Transverse colon (tissue), 4 donors: ENCODE measurements around the gene ZNF546. TPM values are rescaled to one million over a fixed set of nuclear protein-coding genes. Genes with fewer than 3 reads are reported as not detected.

Source experiments
- DNase-seq: peaks from one replicate; pipeline ENCODE4 v3.0.0-alpha.2; 2019
- H3K27ac ChIP-seq, 4 donors: fragments of 200-600 bp; sonication (generic); 2 replicates each; pipeline ENCODE4 v1.5.1; 2016 to 2018; ENCODE audit warnings: inconsistent platforms in 4 of 4
- H3K27me3 ChIP-seq: fragments of 200-600 bp; sonication (generic); 2 replicates; pipeline ENCODE4 v1.5.1; 2017; ENCODE audit warnings: inconsistent platforms
- H3K36me3 ChIP-seq, 4 donors: fragments of 200-600 bp; sonication (generic); 2 replicates each; pipeline ENCODE4 v1.5.1; 2017 to 2019; ENCODE audit warnings: inconsistent platforms in 4 of 4
- H3K4me1 ChIP-seq, 4 donors: fragments of 200-600 bp; sonication (generic); 2 replicates each; pipeline ENCODE4 v1.5.1; 2017 to 2020; ENCODE audit warnings: inconsistent platforms in 4 of 4
- H3K4me3 ChIP-seq, 4 donors: fragments of 200-600 bp; sonication (generic); 1 replicate in 1 of 4; 2 replicates in 3 of 4; pipeline versions ENCODE4 v1.5.1 to v1.6.1; 2017 to 2019; ENCODE audit warnings: inconsistent platforms in 4 of 4
- H3K9me3 ChIP-seq, 2 donors: fragments of 200-600 bp; sonication (generic); 2 replicates each; pipeline ENCODE4 v1.5.1; 2017 to 2019; ENCODE audit warnings: inconsistent platforms in 2 of 2
- EP300 ChIP-seq: sonication (generic); formaldehyde crosslinking; IDR thresholded peaks from one replicate; pipeline ENCODE4 v1.6.1; 2017; ENCODE audit warnings: antibody characterized with exemption, low read depth
- POLR2A ChIP-seq: fragments of 450-650 bp; IDR thresholded peaks from one replicate; pipeline ENCODE4 v1.6.1; 2016; ENCODE audit warnings: antibody characterized with exemption, mild to moderate bottlenecking, moderate library complexity
- POLR2AphosphoS5 ChIP-seq, 3 donors: sonication (generic); formaldehyde crosslinking; IDR thresholded peaks; one replicate each; pipeline ENCODE4 v1.6.1; 2016; ENCODE audit warnings: antibody characterized with exemption in 3 of 3
- WGBS, 2 donors: methylation state at CpG; one replicate each; pipeline ENCODE4 v1.1.5; 2018; ENCODE audit warnings: low coverage in 1 of 2; 5-methylcytosine and 5-hydroxymethylcytosine counted together
- in situ Hi-C, 4 donors: fragments of 200-750 bp; cut with MboI; loops; one replicate each; pipeline versions ENCODE4 v1.15.0 to v1.15.1; 2017; ENCODE audit warnings: low sequenced_read_pairs in 3 of 4, low pct_ligation_motif_present in 1 of 4, low pct_unique_long_range_greater_than_20kb in 1 of 4
- intact Hi-C: fragments of 100-400 bp; cut with DNase I; formaldehyde crosslinking; loops from one replicate; pipeline ENCODE4 v1.15.1; 2023; ENCODE audit warnings: low total_unique reads
- total RNA-seq, 4 donors: library from RNA; depleted of rRNA; stranded (reverse); fragments of >200 nt; gene quantifications; one replicate each; pipeline ENCODE4 v1.1.0, GENCODE V29; 2016
- TF ChIP-seq, protein P1 (sequence below), 5 experiments: fragments of 200-600 bp in 3 of 5; fragments of 450-650 bp in 2 of 5; sonication (generic) in 3 of 5; IDR thresholded peaks; 1 replicate in 2 of 5; 2 replicates in 3 of 5; pipeline ENCODE4 v1.5.1; 2016 to 2017; ENCODE audit warnings: antibody characterized with exemption in 5 of 5, inconsistent platforms in 3 of 5, mild to moderate bottlenecking in 2 of 5, moderate library complexity in 1 of 5

Gene ZNF546
- total RNA-seq, 4 donors from 2014 or later: 0.60 to 8.1 (median 2.4) TPM

DNA sequence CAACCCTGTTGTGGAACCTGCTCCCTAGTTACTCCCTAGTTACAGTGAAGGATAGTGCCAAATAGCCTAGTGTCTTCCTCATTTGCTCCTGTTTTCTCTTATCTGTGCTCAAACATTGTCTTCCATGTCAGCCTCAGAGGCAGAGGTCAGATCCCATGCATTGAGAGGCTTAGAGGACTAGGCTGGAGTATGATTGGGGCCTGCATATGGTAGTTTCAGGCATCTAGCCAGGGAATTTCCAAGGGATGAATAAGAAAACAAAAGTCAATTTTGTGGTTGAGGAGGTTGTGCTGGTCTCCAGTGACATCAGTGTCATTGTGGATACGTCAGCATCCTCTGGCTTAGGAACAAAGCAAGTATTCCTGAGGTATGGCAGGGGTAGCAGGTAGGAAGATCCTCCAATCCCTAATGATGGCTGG is 9.4 kb downstream of the ZNF546 start:
- DNase-seq: no peak
- TF ChIP-seq, protein P1, sequence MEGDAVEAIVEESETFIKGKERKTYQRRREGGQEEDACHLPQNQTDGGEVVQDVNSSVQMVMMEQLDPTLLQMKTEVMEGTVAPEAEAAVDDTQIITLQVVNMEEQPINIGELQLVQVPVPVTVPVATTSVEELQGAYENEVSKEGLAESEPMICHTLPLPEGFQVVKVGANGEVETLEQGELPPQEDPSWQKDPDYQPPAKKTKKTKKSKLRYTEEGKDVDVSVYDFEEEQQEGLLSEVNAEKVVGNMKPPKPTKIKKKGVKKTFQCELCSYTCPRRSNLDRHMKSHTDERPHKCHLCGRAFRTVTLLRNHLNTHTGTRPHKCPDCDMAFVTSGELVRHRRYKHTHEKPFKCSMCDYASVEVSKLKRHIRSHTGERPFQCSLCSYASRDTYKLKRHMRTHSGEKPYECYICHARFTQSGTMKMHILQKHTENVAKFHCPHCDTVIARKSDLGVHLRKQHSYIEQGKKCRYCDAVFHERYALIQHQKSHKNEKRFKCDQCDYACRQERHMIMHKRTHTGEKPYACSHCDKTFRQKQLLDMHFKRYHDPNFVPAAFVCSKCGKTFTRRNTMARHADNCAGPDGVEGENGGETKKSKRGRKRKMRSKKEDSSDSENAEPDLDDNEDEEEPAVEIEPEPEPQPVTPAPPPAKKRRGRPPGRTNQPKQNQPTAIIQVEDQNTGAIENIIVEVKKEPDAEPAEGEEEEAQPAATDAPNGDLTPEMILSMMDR (IDR thresholded peaks at IDR 0.05): no peak
- no peak for TF ChIP-seq EP300
- TF ChIP-seq POLR2A: no peak
- no peak for TF ChIP-seq POLR2AphosphoS5 (IDR thresholded peaks at IDR 0.05)
- Histone ChIP-seq H3K36me3 (peaks cover 0 to 45% (median 11%) of the 10 kb centered on the region in 4 donors), H3K27ac (no peak overlapping the region), H3K9me3 (peaks cover 0 to 7% of the 10 kb centered on the region in 2 donors), H3K4me1 (no peaks in the 10 kb centered on the region), H3K4me3 (no peak overlapping the region), H3K27me3 (no peaks in the 10 kb centered on the region)
- 80% methylated on average over 1 of the region's 1 CpG; no CpG with 5 or more reads in 1 of the 2 donors for WGBS, 2 donors
- in situ Hi-C loops (no loop called here), intact Hi-C loops (no loop called here)

DNA sequence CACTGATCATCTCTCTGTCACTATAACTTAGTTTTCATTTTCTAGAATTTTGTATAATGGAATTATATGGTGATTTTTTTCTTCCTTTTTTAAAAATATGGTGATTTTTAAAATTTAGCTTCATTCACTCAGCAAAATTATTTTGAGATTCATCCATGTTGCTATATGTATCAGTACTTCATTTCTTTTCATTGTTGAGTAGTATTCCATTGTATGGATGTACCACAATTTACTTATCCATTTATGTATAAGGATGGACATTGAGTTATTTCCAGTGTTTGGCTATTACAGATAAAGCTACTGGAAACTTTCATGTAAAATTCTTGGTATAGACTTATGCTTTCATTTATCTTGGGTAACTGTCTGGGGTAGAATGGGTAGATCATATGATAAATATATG is 12.8 kb downstream of the ZNF546 start:
- in situ Hi-C loops (no loop called here), intact Hi-C loops (no loop called here)
- H3K36me3 ChIP-seq: peaks cover 0 to 77% (median 17%) of the 10 kb centered on the region in 4 donors
- H3K4me1 ChIP-seq: no peaks in the 10 kb centered on the region
- TF ChIP-seq POLR2AphosphoS5 (IDR thresholded peaks at IDR 0.05) (no peak), POLR2A (no peak), EP300 (no peak)
- TF ChIP-seq, protein P1 (IDR thresholded peaks at IDR 0.05): no peak
- H3K9me3 ChIP-seq: peaks cover 21 to 24% of the 10 kb centered on the region in 2 donors
- H3K27me3 ChIP-seq: no peaks in the 10 kb centered on the region
- no peak overlapping the region for H3K27ac ChIP-seq
- no peak overlapping the region for H3K4me3 ChIP-seq
- no peak for DNase-seq

DNA sequence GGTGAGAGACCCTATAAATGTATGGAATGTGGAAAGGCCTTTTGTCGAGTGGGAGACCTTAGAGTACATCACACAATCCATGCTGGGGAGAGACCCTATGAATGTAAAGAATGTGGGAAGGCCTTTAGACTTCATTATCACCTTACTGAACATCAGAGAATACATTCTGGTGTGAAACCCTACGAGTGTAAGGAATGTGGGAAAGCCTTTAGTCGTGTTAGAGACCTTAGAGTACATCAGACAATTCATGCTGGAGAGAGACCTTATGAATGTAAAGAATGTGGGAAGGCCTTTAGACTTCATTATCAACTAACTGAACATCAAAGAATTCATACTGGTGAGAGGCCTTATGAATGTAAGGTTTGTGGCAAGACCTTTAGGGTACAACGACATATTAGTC is 17.1 kb downstream of the ZNF546 start:
- DNase-seq: no peak
- H3K27ac ChIP-seq: no peak overlapping the region
- TF ChIP-seq EP300: no peak
- no peaks in the 10 kb centered on the region for H3K27me3 ChIP-seq
- H3K36me3 ChIP-seq: peaks cover 0 to 58% (median 14%) of the 10 kb centered on the region in 4 donors
- intact Hi-C loops (no loop called here), in situ Hi-C loops (no loop called here)
- H3K4me1 ChIP-seq: no peaks in the 10 kb centered on the region
- H3K9me3 ChIP-seq: peaks cover 46 to 61% of the 10 kb centered on the region in 2 donors
- WGBS, 2 donors: 84 to 93% methylated on average over 3 to 4 of the region's 4 CpGs
- H3K4me3 ChIP-seq: no peak overlapping the region

DNA sequence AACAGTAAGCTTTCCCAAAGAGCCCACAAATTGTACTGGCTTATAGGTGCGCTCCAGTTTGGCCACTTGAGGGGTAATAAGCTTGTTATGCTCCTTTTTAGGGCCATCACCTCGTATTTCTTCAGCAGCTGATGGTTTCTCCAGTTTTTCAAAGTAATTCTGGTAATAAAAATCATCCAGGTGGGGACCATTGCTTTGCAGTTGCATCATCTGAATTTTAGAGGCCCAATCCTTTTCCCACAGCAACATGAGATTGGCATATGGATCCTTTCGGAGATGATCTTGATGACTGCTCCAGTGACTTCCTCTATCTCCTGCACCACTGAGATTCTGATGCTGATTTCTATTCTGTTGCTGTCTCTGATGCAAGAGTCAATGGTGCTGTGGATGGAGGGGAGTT is 27.1 kb downstream of the ZNF546 start:
- H3K4me3 ChIP-seq: no peak overlapping the region
- in situ Hi-C loops: no loop called here
- no peaks in the 10 kb centered on the region for H3K4me1 ChIP-seq
- H3K36me3 ChIP-seq: no peaks in the 10 kb centered on the region
- WGBS, 2 donors: 83 to 88% methylated on average over 1 to 3 of the region's 3 CpGs
- H3K27ac ChIP-seq: no peak overlapping the region
- H3K27me3 ChIP-seq: no peaks in the 10 kb centered on the region
- intact Hi-C loops: no loop called here
- no peak for TF ChIP-seq POLR2A
- TF ChIP-seq EP300: no peak
- TF ChIP-seq, protein P1 (IDR thresholded peaks at IDR 0.05): no peak
- TF ChIP-seq POLR2AphosphoS5 (IDR thresholded peaks at IDR 0.05): no peak
- DNase-seq: no peak
- peaks cover 72 to 78% of the 10 kb centered on the region in 2 donors for H3K9me3 ChIP-seq

DNA sequence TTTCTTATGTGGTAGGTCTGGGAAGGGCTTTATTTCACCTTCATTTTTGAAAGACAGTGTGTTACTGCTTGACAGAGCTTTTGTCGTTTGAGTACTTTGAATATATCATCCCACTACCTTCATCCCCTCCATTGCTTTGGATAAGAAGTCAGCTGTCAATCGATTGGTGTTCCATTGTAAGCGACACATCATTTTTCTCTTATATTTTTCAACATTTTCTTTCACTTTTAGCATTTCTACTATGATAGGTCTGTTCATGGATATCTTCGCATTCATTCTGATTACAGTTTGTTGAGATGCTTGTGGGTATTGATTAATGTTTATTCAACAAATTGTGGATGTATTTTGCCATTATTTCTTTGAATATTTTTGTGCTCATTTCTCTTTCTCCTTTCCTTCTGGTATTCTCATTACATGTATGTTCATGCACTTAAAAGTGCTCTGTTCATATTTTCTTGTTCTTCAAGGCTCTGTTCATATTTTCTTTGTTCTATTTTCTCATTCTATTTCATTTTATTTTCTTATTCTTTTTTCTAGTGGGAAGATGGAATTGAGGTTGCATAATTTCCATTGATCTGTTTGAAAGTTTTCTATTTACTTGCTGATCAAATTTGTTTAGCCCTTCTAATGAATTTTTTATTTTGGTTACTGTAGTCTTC is 29.2 kb downstream of the ZNF546 start:
- no peak for DNase-seq
- in situ Hi-C loops (no loop called here), intact Hi-C loops (no loop called here)
- peaks cover 90 to 95% of the 10 kb centered on the region in 2 donors for H3K9me3 ChIP-seq
- no peak overlapping the region for H3K4me3 ChIP-seq
- no peaks in the 10 kb centered on the region for H3K4me1 ChIP-seq
- H3K27me3 ChIP-seq: no peaks in the 10 kb centered on the region
- no peaks in the 10 kb centered on the region for H3K36me3 ChIP-seq
- no peak overlapping the region for H3K27ac ChIP-seq
- 97 to 98% methylated on average over 4 of the region's 4 CpGs for WGBS, 2 donors
- TF ChIP-seq, protein P1 (IDR thresholded peaks at IDR 0.05): no peak
- TF ChIP-seq POLR2A (no peak), POLR2AphosphoS5 (IDR thresholded peaks at IDR 0.05) (no peak), EP300 (no peak)
